ENCODE data around the gene POLR1G.
A peak's percentile ranks its signal among the peaks of the same experiment; 100 is the strongest.

The POLR1G gene

DNA sequence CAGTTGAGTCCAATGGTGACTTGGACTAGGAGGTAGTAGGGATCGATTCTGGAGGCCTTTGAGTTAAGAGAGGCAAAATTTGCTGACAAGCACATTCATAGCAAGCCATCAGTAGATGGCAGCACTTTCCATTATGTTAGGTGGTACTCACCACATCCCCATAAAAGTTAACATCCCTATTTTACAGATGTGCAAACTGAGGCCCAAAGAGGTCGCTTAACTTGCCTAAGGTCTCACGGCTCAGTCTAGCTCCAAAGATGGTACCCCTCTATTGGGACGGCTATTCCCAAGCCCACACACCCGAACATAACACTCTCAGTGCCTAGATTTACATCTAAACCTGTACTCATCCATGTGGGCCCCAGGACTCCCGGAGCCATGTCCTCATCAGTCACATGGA, 39.9 kb downstream of the POLR1G start:
- no peak for DNase-seq (ENCODE audit: low read depth)

DNA sequence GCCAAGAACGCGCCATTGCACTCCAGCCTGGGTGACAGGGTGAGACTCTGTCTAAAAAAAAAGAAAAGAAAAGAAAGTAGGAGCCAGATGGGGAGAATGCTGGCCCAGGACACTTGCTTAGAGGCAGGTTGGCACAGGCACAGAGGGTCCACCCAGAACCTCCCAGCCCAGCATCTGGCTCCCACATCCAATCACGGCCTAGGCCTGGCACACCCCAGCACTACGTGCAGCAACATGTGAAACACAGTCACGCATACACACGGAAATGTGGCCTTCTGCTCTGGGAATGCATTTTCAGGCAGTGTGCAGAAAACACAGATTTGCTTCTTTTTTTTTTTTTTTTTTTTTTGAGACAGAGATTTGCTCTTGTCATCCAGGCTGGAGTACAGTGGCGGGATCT, 40.5 kb downstream of the POLR1G start:
- no peak for DNase-seq (ENCODE audit: low read depth)

DNA sequence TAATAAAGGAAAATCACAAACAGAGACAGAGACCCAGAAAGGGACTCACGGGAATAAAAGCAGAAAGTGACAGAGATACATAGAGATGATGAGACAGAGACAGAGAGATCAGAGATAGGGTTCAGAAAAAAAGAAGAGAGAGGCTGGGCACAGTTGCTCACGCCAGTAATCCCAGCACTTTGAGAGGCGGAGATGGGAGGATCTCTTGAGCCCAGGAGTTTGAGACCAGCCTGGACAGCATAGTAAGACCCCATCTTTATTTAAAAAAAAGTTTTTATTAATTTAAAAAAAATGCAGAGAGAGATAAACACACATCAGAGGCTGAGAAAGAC, 41.9 kb downstream of the POLR1G start:
- DNase-seq (ENCODE audit: low read depth): no peak

DNA sequence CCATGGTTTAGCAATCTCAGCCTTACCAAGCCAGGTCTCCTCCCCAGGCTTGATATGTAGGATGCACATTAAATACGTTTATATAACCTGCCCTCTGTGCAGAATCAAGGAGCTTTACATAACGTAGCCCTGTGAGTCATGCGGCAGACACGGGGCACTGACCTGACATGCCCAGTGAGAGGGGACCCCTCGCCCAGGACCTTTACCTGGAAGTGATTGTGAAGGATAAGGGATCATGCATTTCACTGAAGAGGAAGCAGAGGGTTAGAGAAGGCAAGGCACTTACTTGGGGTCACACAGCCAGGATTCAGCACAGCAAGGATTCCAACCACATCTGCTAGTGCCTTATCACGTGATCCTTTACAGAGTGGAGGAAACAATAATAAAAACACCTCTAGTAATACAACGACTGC, 42.4 kb downstream of the POLR1G start:
- DNase-seq (ENCODE audit: low read depth): no peak

DNA sequence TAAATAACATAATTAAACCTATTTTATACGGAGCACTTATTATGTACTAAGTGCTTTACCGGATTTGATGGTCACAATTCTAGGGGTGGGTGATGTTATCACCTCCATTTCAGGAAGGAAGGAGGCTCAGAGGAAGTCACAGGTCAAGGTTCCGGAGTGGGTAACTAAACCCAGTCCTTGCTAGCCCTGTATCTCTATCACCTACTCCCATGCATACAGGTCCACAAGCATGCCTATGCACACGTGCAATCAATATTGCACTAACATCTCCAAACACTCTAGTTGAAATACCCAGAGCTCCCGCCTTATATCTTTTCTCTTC, 43.5 kb downstream of the POLR1G start:
- no peak for DNase-seq (ENCODE audit: low read depth)

DNA sequence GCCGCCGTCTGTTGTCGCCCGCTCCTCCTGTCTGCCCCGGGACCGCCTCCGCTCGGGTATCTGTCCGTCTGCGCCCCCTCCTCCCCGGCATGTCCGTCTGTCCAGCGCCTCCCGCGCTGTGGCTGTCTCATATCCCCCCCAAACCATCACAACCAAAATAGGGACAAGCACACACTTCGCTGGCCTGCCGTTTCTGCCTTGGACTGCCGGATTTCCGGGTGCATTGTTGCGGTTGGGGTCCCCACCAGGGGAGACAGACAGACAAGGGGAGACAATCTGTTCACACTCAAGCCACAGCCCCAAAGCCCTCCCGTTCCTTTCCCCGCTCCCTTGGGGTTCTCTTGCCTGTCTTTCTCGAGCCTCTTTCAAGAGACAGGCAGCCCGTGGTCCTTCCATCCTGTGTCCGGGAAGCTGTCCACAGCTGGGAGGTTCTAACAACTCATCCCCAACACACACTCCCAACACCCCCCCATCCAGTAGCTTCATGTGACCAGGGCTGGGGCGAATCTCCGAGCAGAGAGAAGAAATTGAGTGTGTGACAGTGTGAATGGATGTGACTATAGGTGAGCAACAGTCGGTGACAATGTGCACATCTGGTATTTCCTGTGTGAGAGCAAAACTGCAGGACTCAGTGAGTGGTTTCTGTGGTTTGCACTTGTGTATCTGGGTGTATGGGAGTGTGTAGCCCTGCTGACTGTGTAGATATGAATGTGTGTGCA, 44.8 kb downstream of the POLR1G start:
- DNase-seq (ENCODE audit: low read depth): no peak

DNA sequence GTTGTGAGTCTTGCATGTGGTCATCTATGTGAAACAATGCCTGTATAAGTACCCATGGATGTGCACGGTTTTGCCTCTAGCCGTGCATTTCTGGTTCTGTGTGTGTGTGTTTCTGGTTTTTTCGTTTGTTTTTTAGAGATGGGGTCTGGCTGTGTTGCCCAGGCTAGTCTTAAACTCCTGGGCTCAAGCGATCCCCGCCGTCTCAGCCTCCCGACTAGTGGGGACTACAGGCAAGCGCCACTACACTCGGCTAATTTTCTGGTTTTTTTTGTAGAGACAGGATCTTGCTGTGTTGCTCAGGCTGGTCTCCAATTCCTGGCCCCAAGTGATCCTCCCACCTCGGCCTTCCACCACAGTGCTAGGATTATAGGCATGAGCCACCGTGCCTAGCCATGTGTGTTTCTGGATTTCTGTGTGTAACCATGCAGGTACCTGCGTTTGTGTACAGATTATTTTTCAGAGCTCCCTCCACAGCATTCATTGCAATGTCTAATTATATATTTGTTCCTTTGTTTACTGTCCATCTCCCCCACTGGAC, 45.5 kb downstream of the POLR1G start:
- no peak for DNase-seq (ENCODE audit: low read depth)

DNA sequence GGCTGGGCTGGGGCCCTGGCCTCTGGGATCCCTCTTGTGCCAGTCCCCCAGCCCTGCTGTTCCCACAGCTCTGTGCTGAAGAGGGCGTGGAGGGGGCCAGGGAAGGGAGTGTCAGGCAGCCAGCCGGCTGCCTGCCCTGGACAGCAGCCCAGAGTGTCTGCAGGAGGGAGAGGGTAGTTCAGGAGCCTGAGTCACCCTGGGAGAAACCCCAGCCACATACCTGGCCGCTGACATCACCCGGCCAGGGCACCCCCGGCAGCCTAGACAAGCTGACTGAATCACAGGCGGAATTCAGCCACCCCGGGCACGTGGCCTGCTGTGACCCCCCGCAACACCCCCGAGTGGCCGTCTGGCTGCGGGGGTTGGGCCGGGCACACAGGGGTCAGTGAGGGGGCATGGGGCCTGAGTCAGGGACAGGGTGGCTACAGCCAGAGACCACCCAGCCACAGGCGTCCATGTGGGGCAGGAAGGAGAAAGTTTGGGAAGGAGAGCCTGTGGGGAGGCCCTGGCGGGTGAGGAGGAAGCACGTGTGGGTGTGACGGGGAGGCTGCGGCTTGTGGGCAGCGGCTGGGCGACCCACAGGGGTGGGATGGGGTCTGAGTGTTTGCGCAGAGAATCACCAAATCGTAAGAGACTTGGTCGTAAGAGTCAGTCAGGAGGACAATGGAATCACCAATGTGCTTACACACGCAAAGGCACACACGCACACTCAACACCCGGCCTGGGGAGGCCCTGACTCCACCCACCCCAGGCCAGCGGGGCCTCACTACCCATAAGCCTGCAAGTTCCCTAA, 49.5 kb downstream of the POLR1G start:
- DNase-seq (ENCODE audit: low read depth): peak; percentile 65

DNA sequence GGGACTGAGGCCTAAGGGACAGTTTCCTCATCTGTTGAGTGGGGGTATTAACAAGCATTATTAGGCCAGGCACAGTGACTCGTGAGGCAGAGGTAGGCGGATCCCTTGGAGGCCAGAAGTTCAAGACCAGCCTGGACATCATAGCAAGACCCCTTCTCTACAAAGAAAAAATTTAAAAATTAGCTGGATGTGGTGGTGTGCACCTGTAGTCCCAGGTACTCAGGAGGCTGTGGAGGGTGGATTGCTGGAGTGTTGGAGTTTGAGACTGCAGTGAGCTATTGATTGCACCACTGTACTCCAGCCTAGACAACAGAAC, 50.0 kb downstream of the POLR1G start:
- no peak for DNase-seq (ENCODE audit: low read depth)

DNA sequence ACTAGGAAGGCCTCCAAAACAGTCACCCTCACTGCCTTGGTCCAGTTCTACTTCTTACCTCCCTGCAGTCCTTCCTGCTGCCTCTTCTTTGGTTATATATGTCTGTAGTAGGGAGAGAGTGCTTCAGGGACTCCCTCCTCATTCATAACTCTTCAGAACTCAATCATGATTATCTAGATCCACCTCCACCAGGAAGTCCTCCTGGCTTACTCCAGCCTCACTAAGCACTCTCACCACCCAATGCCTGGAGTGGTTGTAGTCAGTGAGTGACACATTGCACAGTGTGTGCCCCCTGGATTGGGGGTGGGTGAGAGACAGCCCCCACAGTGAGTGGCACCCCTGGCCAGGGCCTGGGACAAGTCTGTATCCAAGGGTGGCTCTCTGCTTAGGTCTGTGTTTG, 51.3 kb downstream of the POLR1G start:
- DNase-seq (ENCODE audit: low read depth): no peak

All from stimulated activated CD8-positive, alpha-beta memory T cell treated with anti-CD3 and anti-CD28 coated beads, Interleukin-4, amount 100 ng/mL, for 24 hours (primary cell).